Endothelial cell of umbilical vein (primary cell): ENCODE measurements around the gene EHBP1L1. TPM values are rescaled to one million over a fixed set of nuclear protein-coding genes. Genes with fewer than 3 reads are reported as not detected.

Experiments used
- BruUV-seq: library from RNA; stranded (reverse); fragments of 400-500 nt; replicated peaks from 2 replicates; lab custom pipeline; 2021; lab: Mats Ljungman, UMichigan
- CTCF ChIA-PET: fragments of 300-600, 350-600 bp; sonication (Branson Sonifier 250); formaldehyde crosslinking; loops from one replicate; lab custom pipeline; 2021; ENCODE audit warnings: antibody characterized with exemption, inconsistent platforms; lab: Charles Lee
- POLR2A ChIA-PET: fragments of 300-600, 350-600 bp; sonication (Branson Sonifier 250); formaldehyde crosslinking; loops from one replicate; lab custom pipeline; 2021; ENCODE audit warnings: antibody characterized with exemption, inconsistent platforms; lab: Charles Lee
- DNase-seq: peaks from one replicate; pipeline ENCODE4 v3.0.0-alpha.2; 2011; ENCODE audit warnings: low read depth, low spot score
- FAIRE-seq: peaks from 2 replicates; lab custom pipeline; 2011; peaks lifted over from hg19 to GRCh38; lab: Jason Lieb, UNC
- H2AFZ ChIP-seq: 2 replicates; pipeline ENCODE4 v1.6.0; 2012; ENCODE audit warnings: low read depth, low read length, control low read depth, inconsistent platforms
- H3K27ac ChIP-seq: 2 replicates; pipeline ENCODE4 v1.5.1; 2011; ENCODE audit warnings: low read depth, mild to moderate bottlenecking, control low read depth, low read length, moderate library complexity; ENCODE audit not compliant: insufficient read depth
- H3K27me3 ChIP-seq, 2 experiments: 2 replicates each; pipeline versions ENCODE4 v1.6.0 to v1.6.1; 2011; ENCODE audit warnings: low read length in 2 of 2, mixed read lengths in 1 of 2; ENCODE audit not compliant: control insufficient read depth in 2 of 2, insufficient read depth in 2 of 2
- H3K36me3 ChIP-seq, 2 experiments: 2 replicates in 1 of 2; 3 replicates in 1 of 2; pipeline ENCODE4 v1.5.1; 2011; ENCODE audit warnings: low read length in 2 of 2, mild to moderate bottlenecking in 1 of 2, moderate library complexity in 1 of 2; ENCODE audit not compliant: control insufficient read depth in 2 of 2, insufficient read depth in 2 of 2; ENCODE audit errors: extremely low read depth in 1 of 2
- H3K4me1 ChIP-seq: 3 replicates; pipeline ENCODE4 v1.5.1; 2011; ENCODE audit warnings: mild to moderate bottlenecking, low read length; ENCODE audit not compliant: control insufficient read depth, insufficient read depth; ENCODE audit errors: extremely low read depth
- H3K4me2 ChIP-seq: 2 replicates; pipeline ENCODE4 v1.6.1; 2011; ENCODE audit warnings: low read length, control low read depth, mixed read lengths; ENCODE audit not compliant: insufficient read depth
- H3K4me3 ChIP-seq, 3 experiments: fragments of 200-600 bp in 1 of 3; sonication (generic), shearing (Covaris generic) in 1 of 3; replicated peaks in 1 of 3; 2 replicates each; pipeline ENCODE4 v1.5.1; 2011 to 2016; ENCODE audit warnings: control low read depth in 3 of 3, low read length in 3 of 3, mild to moderate bottlenecking in 2 of 3, inconsistent platforms in 1 of 3, low read depth in 1 of 3, moderate library complexity in 1 of 3; ENCODE audit not compliant: insufficient read depth in 1 of 3
- H3K79me2 ChIP-seq: 2 replicates; pipeline ENCODE4 v1.6.0; 2012; ENCODE audit warnings: low read length, inconsistent platforms; ENCODE audit not compliant: control insufficient read depth, insufficient read depth
- H3K9ac ChIP-seq: replicated peaks from 2 replicates; pipeline ENCODE3; 2011; ENCODE audit warnings: low read length, control low read depth; ENCODE audit not compliant: insufficient read depth; ENCODE audit errors: extremely low read depth
- H3K9me1 ChIP-seq: replicated peaks from 3 replicates; pipeline ENCODE4 v1.6.0; 2011; ENCODE audit warnings: mild to moderate bottlenecking, low read length; ENCODE audit not compliant: control insufficient read depth, insufficient read depth; ENCODE audit errors: extremely low read depth
- H3K9me3 ChIP-seq: replicated peaks from 2 replicates; pipeline ENCODE4 v1.5.1; 2012; ENCODE audit warnings: low read length, inconsistent platforms; ENCODE audit not compliant: control insufficient read depth, insufficient read depth
- H4K20me1 ChIP-seq: replicated peaks from 2 replicates; pipeline ENCODE3; 2011; ENCODE audit warnings: mild to moderate bottlenecking, low read length; ENCODE audit not compliant: control insufficient read depth, insufficient read depth; ENCODE audit errors: extremely low read depth
- CTCF ChIP-seq, 2 donors: IDR thresholded peaks; 1 replicate in 1 of 2; 2 replicates in 1 of 2; pipeline ENCODE4 v1.5.1; 2011; ENCODE audit warnings: low read length in 2 of 2, mild to moderate bottlenecking in 2 of 2, moderate library complexity in 2 of 2, control low read depth in 1 of 2, inconsistent platforms in 1 of 2, low read depth in 1 of 2; ENCODE audit not compliant: insufficient read depth in 1 of 2; ENCODE audit errors: extremely low read depth in 1 of 2
- EZH2 ChIP-seq: IDR thresholded peaks from 2 replicates; pipeline ENCODE4 v1.6.1; 2012; ENCODE audit warnings: borderline replicate concordance, low read depth, mild to moderate bottlenecking, moderate library complexity, low read length, inconsistent platforms; ENCODE audit not compliant: severe bottlenecking
- FOS ChIP-seq: IDR thresholded peaks from 2 replicates; pipeline ENCODE4 v1.6.1; 2011; ENCODE audit warnings: mild to moderate bottlenecking, low read length, moderate library complexity, borderline replicate concordance; ENCODE audit not compliant: insufficient read depth
- GATA2 ChIP-seq: IDR thresholded peaks from 2 replicates; pipeline ENCODE4 v1.7.0; 2011; ENCODE audit warnings: low read depth, mild to moderate bottlenecking, moderate library complexity, mixed read lengths, low read length; ENCODE audit not compliant: insufficient read length, insufficient read depth
- JUN ChIP-seq: IDR thresholded peaks from 2 replicates; pipeline ENCODE4 v1.6.1; 2011; ENCODE audit warnings: borderline replicate concordance, low read depth; ENCODE audit not compliant: insufficient read length, insufficient read depth
- MAX ChIP-seq: IDR thresholded peaks from 2 replicates; pipeline ENCODE4 v1.6.1; 2011; ENCODE audit not compliant: insufficient read depth, insufficient read length
- MYC ChIP-seq: IDR thresholded peaks from one replicate; pipeline ENCODE4 v1.6.1; 2011; ENCODE audit warnings: mild to moderate bottlenecking, low read depth, low read length
- POLR2A ChIP-seq: IDR thresholded peaks from 2 replicates; pipeline ENCODE4 v1.6.1; 2012; ENCODE audit warnings: low read depth, mild to moderate bottlenecking, control low read depth, low read length
- POLR2AphosphoS5 ChIP-seq: IDR thresholded peaks from 2 replicates; pipeline ENCODE4 v1.6.1; 2012; ENCODE audit warnings: low read depth, mild to moderate bottlenecking, control low read depth, low read length, moderate library complexity; ENCODE audit not compliant: insufficient read depth
- dilution Hi-C: fragments of 300-500 bp; cut with MboI; formaldehyde crosslinking; loops from one replicate; pipeline ENCODE4 v1.15.0; 2019; ENCODE audit warnings: low sequenced_read_pairs; ENCODE audit not compliant: extremely low pct_ligation_motif_present
- intact Hi-C: fragments of 100-400 bp; cut with micrococcal nuclease; formaldehyde crosslinking; loops from one replicate; pipeline ENCODE4 v1.10.0; 2022
- polyA plus RNA-seq, 4 experiments: library from polyadenylated mRNA; depleted of rRNA in 3 of 4; stranded (reverse) in 3 of 4; unstranded in 1 of 4; fragments of >200 nt; gene quantifications; 2 replicates each; pipeline versions ENCODE4 v1.2.1 to v1.2.3, GENCODE V29; 2011 to 2012; ENCODE audit warnings: missing spikeins in 1 of 4
- total RNA-seq: library from RNA; stranded (reverse); gene quantifications from 2 replicates; pipeline ENCODE4 v1.2.3, GENCODE V29; 2021

The EHBP1L1 gene
- total and polyA plus RNA-seq, 2 donors (not counting 3 experiments of a cell fraction or from before 2014, with no cell fraction given): 12.7 to 19.7 TPM

- Histone ChIP-seq H3K27ac (peak overlapping the region; percentile 25), H3K4me2 (peak overlapping the region; percentile 31), H3K79me2 (peaks cover 22% of the 10 kb centered on the region), H3K9ac (no peak overlapping the region), H4K20me1 (no peaks in the 10 kb centered on the region), H3K36me3 (peaks cover 0 to 21% of the 10 kb centered on the region in 2 experiments), H2AFZ (no peak overlapping the region), H3K4me3 (no peak overlapping the region), H3K4me1 (peaks cover 48% of the 10 kb centered on the region), H3K9me3 (no peaks in the 10 kb centered on the region), H3K9me1 (no peaks in the 10 kb centered on the region), H3K27me3 (no peaks in the 10 kb centered on the region)
- ChIA-PET CTCF (interaction anchor here (0.8 to 3.2 kb wide), 4 partner anchors 9 to 16 kb away, joined by 4 to 21 read pairs (median 5); partner anchors contain the start of gene FAM89B), POLR2A (no interaction called here)
- dilution Hi-C loops (no loop called here), intact Hi-C loops (no loop called here)
- no peak for TF ChIP-seq MYC
- TF ChIP-seq EZH2: no peak
- no peak for TF ChIP-seq POLR2AphosphoS5
- TF ChIP-seq FOS: peak; percentile 73
- TF ChIP-seq CTCF (IDR thresholded peaks at IDR 0.05; ENCODE audit: extremely low read depth in 1 of 2, insufficient read depth in 1 of 2, low read depth in 1 of 2, low read length in 2 of 2): no peak
- TF ChIP-seq POLR2A: no peak
- no peak for TF ChIP-seq MAX
- TF ChIP-seq GATA2: no peak
- peak; percentile 7 for TF ChIP-seq JUN
- no TSS peak for BruUV-seq
- FAIRE-seq (peak; percentile 78), DNase-seq (peak; percentile 71)
These were observed 20.1 kb upstream of the EHBP1L1 start for GRCh38 chr11:65555693-65556231.
